ENCODE data around the gene SPATA9.
A peak's percentile ranks its signal among the peaks of the same experiment; 100 is the strongest.

SPATA9 gene, protein sequence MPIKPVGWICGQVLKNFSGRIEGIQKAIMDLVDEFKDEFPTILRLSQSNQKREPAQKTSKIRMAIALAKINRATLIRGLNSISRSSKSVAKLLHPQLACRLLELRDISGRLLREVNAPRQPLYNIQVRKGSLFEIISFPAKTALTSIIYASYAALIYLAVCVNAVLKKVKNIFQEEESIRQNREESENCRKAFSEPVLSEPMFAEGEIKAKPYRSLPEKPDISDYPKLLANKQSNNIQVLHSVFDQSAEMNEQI

DNA sequence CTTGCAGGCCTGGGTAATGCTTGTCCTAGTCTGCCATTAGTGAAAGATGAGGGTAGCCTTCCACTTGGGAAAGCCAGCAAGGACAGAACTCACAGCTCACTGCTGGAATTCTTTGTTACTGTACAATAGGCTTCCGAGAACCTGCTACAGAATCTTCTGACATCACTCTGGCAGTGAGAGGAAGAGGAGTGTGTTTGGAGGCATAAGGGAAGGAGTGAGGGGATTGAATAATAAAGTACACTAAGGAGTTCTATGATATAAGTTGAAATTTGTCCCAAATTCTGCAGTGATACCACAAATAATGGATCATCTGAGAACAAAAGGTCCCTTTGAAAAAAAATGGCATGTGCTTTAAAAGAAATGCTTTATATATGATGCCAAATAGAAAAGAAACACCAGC is at the start of gene SPATA9:
SPATA9 (minus strand) TSS at position 101 of the 400 bp plus-strand sequence. CDS start 137 bp downstream, outside the sequence.
- DNase-seq (ENCODE audit: low read depth), result no peak

DNA sequence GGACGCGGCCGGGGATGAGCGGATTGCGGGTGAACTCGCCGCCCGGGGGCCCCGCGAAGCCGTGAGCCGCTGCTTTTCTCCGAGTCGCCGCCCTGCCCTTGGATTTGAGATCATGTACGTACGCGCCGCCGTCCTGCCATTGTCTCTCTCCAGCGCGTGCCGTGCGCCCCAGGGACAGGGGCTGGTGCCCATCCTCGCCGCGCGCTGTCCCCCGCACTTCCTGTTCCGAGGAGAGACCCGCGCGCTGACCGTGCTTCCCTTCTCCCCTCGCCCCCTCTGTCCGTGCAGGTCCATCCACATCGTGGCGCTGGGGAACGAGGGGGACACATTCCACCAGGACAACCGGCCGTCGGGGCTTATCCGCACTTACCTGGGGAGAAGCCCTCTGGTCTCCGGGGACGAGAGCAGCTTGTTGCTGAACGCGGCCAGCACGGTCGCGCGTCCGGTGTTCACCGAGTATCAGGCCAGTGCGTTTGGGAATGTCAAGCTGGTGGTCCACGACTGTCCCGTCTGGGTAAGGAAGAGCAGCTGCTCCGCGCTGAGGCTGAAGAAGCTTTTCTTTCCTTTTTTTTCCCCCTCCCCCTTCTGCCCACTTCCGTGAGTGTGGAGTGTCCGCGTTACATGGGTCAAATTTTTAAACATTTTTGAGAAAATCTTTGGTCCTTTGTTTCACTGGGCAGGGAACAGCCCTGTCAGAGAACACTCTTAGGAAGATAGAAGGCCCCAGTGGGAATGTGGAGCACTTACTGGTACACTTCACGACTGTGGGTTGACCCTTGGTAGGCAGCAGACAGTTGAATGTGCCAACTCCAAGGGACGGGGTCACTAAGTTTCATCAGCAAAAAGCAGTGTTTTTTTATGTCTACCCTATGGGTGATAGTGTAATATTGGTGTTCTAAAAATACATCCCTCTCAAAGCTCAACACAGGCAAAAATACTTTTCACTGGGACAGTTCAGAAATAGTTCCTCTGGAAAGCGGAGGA is 49.1 kb upstream of the SPATA9 start:
- no peak for DNase-seq (ENCODE audit: low read depth)

DNA sequence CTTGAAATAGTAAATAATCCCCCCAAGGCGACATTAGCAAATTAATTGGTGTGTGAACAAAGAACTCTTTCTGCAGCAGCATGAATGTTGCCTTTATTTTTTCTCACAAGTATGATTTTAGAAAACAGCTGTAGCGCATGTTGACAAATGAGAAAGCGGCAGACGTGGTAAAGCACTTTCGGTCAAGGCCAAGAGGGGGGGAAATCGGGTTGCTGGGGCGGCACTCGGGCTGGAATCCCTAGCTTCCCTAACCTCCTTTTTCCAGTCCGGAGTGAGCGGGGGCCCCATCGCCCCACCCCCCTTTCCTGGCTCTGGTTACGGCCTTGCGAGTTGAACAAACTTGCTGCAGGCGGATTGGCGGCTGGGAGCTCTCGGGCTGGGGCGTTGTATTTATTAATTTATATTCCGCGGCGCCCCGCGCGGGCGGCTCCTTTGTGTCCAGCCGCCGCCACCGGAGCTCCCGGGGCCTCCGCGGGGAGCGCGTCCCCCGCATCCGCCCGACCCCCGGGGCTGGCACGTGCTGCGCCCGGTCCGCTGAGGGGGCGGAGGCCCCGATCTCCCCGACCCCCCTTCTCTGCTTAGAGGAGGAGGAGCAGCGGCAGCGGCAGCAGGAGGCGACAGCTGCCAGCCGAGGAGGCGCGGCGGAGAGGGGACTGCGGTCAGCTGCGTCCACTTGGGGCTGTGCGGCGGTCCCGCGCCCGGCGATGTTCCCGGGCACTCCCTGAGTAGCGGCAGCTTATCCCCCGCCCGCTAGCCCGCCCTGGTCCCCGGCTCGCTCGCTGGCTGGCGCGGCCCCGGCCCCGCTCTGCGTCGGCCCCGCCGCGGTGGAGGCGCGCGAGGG is 48.2 kb upstream of the SPATA9 start, which contains the start of gene RHOBTB3:
RHOBTB3 (plus strand) TSS at position 607 of the 841 bp plus-strand sequence. CDS start 347 bp downstream, outside the sequence.
- peak; percentile 59 for DNase-seq (ENCODE audit: low read depth)

DNA sequence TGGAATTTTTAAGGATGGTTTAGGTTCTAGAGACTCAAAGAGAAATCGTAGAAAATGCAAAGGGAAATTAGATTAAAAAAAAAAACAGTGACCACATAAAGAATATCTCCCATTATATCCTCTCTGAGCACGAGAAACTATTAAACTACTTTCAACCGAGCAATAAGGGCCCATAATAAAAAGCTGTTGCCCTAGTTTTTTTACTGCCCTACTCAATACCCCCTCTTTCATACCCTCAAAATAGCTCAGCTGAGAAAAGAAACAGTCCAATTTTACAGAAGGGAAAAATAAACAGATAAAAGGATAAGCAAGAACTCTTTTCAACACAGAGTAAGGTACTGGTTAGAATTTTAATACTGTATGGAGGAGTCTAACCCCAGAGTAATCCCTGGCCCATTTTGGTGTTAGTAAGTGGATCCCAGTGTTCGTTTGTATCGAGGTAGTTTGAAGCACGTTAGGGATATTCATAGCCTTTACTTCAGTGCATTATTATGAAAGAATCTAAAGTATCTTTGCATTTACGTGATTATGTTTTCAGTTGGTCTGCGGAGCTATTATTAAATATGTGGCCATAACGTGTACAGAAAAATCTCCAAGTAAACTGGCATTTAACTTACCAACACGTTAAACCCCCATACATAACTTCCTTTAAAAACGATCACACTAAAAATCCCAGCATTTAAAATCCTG is 47.4 kb upstream of the SPATA9 start:
- no peak for DNase-seq (ENCODE audit: low read depth)

DNA sequence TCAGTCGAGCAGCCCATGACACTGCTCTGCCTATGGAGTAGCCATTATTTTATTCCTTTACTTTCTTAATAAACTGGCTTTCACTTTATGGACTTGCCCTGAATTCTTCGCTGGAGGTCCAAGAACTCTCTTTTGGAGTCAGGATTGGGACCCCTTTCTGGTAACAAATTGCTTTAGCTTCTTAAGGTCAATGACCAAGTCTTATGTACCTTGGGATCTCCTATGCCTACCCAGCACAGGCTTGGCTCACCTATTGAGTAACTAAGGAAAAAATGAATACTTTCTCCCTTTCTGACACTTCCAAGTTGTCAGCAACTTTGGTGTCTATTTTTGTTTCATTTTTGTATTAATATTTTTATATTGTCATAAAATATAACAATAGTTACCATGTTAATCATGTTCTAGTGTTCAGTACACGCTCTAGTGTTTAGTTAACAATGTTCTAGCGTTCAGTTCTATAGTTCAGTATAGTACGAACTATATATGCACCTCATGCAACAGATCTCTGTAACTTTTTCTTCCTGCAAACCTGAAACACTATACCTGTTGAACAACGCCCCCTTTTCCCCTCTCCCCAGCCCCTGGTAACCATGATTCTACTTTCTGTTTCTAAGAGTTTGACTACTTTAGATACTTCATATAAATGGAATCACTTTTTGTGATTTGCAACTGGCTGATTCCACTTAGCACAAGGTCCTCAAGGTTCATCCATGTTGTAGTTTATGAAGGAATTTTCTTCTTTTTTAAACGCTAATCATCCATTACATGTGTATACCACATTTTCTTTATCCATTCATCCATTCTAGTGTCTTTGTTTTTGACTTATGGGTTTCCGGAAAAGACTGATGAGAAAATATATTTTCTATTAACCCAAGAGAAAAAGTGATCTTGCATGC is 46.6 kb upstream of the SPATA9 start:
- no peak for DNase-seq (ENCODE audit: low read depth)

DNA sequence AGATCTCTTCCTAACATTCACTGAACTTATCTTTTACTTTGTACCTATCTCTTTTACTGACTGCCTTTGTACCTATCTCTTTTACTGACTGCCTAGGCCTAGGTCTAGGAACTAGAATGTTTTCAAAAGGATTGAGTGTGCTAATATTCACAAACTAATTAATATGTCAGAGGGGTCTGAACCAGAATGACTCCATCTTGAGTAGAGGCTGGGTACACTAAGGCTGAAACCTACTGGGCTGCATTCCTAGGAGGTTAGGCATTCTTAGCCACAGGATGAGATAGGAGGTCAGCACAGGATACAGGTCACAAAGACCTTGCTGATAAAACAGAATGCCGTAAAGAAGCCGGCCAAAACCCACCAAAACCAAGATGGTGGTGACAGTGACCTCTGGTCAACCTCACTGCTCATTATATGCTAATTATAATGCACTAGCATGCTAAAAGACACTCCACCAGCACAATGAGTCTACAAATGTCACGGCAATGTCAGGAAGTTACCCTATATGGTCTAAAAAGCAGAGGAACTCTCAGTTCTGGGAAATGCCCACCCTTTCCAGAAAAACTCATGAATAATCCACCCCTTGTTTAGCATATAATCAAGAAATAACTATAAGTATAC is 45.8 kb upstream of the SPATA9 start:
- no peak for DNase-seq (ENCODE audit: low read depth)

DNA sequence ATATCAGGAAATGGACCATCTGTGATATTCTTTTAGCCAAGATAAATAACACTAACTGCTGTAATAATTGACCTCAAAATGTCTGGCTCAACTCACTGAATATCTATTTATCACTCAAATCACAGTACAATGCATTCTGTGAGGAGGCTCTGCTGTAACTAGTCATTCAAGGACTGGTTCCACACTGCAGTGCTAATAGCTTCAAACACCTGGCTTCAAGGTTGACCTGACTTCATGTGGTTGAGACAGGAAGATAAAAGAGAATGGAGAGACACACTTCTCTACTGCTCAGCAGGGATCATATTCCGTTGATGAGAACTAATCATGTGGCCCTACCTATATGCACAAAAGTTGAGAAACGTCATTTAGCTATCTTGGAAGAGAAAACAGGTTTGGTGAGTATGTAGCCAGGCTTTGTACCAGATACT is 45.0 kb upstream of the SPATA9 start:
- no peak for DNase-seq (ENCODE audit: low read depth)

DNA sequence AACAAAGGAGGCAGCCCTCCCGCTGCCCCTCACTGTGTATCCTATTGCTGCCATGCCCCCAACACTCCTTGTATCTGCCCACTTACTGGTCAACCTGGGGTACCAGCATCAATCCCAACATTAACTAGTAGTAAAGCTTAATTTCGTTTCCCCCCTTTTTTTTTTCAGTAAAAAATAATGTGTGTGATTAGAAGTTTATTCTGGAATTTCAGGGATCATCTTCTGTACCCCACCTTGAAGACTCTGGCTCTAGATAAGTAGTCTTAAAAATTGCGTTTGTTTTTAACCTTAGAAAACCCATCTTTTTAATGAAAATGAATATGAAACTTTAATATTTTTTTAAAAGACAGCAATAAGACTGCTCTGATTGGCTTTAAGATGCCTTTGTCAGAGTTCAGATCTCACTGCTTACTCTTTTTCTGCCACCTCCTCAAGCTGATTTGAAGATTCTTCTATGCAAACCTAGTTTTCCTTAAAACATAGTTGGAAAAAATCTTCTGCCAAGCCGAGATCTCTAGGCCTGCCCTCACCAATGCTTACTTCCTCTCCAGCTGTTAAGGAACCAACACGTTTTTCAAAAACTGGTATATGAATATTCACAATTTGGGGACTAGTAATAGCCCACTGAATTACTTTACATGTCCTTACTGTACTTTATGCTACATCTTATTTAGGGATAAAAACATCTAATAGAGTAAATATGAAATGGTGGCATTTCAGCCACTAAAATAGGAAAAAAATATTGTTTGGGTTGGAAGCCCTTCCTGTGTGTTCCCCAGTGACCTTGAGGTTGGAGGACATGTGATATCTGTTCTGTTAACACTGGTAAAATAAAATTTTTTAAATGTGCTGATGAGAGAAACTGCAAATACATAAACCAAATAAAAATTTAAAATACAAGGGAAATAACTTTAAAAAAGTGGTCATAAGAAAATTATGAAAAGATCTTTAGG is 44.3 kb upstream of the SPATA9 start:
- no peak for DNase-seq (ENCODE audit: low read depth)

DNA sequence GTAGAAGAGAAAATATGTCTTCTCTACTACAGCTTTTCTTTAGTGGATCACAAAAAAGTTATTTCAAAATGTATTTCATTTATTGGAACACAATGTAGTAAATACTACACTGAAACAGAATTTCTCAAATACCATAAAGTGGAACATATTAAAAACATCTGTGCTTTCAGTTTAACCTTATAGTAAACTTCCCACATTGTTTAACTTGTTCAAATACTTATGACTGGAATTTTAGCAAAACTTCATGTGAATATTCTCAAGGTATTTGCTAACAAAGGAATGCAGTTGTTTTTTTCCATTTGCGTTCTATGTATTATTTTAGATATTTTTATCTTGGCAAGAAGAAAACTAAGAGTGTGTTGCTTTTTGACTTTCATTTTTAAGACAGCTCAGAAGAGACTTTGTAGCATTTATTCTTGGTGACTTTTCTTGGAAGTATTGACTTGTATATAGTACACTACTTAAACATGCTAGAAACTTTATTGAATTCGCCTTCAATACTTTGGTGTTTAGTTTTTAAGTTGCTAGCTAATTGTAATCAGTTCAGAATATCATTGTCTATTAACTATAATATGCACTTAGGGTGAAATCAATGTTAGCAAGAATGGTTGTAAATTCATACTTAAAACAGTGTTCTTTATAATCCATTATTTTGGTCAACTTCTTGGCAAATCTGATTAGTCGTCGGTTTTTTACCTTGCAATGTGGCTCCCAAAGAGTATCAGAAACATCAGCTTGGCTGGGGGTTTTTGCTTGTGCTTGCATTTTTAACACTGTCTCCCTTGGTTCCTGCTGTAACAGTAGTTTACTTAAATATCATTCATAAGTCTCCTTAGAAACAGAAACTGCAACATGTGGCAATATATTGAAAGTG is 43.4 kb upstream of the SPATA9 start:
- DNase-seq (ENCODE audit: low read depth), result peak; percentile 61

DNA sequence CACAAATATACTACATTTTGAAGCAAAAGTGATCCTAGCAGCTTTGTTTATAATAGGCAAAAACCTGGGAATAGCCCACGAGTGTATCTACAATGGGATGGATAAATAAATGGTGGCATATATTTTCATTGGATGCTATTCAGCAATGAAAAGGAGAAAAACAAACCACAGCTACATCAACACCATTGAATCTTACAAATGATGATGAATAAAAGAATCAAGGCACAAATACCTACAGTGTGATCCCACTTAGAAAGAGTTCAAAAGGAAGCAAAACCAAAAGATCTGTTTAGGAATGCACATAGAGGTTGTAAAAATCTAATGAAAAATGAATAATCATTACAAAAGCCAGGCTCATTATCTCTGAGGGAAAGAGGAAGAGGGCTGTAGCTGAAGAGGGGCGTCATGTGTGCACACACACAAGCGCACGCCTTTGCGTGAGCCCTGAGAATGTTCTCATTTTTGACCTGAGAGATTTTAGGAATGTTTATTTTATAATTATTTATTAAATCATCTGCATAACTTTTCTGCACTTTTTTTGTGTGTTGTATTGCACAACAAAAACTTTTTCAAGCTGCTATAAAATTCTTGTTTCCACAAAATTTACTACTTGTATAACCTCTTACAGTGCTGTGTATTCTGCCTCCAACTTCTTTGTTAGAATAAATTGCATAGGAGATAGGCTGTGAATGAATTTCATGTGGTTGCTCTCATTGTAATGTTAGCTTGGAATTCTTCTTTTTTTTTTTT is 42.5 kb upstream of the SPATA9 start:
- peak; percentile 14 for DNase-seq (ENCODE audit: low read depth)

DNA sequence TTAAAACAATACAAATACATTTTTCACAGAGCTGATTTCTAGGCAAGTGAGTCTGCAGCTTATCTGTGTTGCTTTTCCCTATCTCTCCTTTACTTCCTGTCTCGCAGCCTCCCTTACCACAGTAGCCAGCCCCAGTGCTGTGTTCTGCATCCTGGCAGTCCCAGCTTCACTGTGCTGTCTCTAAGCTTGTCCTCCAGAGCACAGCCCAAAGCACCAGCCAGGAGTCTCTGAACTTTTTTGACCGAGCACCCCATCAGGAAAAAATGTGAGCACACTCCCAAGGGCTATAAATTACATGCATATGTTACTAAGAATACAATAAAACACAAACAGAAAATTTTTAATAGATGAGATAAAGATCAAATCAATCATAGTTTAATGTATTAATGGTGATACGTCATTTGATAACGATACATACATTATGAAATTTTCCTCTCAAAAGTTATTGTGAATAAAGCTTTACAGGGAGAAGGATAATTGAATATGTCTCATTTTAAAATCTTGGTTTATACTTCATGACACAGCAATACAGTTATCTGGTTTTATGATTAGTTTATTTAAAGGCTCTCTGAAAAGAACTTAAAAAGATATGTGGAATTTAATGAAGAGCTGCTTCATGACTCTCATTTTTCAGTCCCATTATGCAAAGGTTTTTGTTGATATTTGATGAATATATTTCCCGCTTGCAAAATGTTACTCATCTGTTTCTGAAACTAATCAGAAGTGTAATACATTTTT is 41.0 kb upstream of the SPATA9 start:
- DNase-seq (ENCODE audit: low read depth), result no peak

DNA sequence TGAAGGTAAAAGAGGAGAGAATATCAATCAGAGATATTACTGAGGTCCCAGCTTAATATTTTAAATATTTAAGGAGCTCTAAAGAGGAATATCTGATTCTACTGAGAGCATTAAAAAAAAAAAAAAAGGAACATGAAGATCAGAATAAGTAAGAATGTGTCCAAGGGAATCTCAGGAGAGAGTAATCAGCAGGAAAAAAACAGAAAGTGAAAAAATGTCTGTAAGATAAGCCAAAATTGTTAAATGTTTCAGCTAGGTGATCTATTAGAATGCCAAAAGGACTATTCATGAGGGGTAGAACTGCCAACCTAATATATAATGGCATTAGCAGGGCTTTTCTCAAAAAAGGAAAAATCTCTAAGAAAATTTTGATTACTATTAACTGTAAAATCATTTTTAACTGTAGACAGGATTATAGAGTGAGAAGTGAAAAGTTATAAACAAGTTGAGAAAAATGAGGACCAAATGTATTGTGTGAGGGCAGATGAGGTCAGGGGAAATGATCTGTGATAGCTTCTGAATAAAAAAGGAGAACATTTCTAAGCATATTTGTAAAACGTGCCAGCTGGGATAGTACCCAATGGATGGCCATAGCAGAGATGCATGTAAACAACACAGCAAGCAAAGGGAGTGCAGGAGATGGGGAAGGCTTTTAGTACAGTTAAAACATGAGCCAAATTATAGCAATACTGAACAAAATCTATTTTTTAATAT is 38.9 kb upstream of the SPATA9 start:
- DNase-seq (ENCODE audit: low read depth), result no peak

DNA sequence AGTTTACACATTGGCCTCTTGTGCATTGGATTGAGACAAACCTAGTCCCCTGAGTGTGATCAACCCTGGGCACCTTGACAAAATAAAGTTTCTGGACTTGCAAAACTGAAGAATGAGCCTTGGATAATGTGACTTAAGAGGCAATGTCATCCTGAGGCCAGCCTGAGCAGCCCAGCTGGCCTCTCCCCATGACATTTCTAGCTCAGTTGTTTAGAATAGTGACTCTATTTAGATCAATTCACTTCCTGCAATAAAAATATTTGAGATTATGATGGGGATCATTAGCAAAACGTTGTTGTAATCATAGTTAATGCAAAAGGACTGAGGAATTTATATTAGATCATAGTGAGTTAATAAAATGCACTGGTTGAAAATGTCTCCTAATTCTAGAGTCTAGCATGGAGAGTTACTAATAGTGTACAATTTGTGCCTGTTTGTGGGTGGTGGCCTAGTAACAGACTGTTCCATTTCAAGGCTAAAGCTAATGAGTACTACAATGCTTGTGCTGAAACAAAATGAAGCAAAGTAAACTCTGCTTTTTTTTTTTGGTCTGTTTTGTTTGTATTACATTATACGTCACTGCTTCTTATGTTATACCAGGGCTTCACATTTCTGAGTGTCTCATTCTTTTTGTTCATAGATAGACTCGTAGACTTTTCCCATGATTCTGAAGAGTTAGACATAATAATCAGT is 37.4 kb upstream of the SPATA9 start:
- peak; percentile 27 for DNase-seq (ENCODE audit: low read depth)

DNA sequence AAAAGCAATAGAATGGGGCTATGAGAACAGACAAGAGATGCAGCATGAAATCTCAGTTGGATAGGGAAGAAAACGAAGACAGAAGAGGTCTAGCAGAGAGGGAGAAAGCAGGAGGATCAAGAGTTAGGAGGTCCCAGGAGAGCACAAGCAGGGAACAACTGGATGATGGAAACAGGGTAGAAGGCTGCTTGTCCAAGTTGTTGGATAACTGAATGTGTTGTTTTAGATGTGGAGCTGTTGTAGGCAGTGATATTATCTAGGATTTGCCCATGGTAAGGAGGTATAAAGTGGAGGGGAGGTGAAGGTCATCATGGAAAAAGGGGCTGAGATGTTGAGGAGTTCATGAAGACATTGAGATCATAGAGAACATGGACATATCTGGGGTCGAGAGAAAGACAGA is 35.9 kb upstream of the SPATA9 start:
- no peak for DNase-seq (ENCODE audit: low read depth)

DNA sequence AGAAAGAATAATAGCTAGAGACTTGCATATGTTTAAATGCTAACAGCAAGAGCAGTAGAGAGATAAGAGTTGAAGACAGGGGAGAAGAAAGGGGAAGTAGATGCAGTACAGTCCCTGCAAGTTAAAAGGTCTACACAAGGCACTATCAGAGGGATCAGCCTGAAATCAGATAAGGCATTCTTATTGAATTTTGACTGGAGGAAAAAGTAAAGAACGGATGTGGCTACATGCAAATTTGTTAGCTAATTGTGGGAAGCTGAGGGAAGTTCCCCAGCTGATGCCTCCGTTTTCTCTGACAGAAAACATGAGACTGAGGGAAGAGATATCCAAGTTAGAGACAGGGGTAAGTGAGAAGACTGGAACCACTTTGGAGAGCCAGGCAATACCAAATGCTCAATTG is 35.4 kb upstream of the SPATA9 start:
- no peak for DNase-seq (ENCODE audit: low read depth)
